OCI-LY3 (cell line): ENCODE measurements around the gene BTAF1.

Source experiments
- H2AFZ ChIP-seq: fragments of 200-600, 300-600 bp; shearing (Covaris generic); 2 replicates; pipeline ENCODE4 v1.6.0; 2014; ENCODE audit warnings: antibody characterized with exemption, low read depth, low read length
- H3K27ac ChIP-seq: fragments of 200-600, 300-600 bp; sonication (generic); 2 replicates; pipeline ENCODE4 v1.5.1; 2014; ENCODE audit warnings: mild to moderate bottlenecking, low read length, moderate library complexity, mixed read lengths
- H3K27me3 ChIP-seq: fragments of 200-600, 300-600 bp; sonication (generic); 2 replicates; pipeline ENCODE4 v1.6.1; 2014; ENCODE audit warnings: low read depth, low read length, mixed read lengths
- H3K36me3 ChIP-seq: fragments of 200-600, 300-600 bp; sonication (generic); replicated peaks from 2 replicates; pipeline ENCODE3; 2014; ENCODE audit warnings: low read depth, low read length, mixed read lengths
- H3K4me1 ChIP-seq: fragments of 300-600, 200-600 bp; sonication (generic); 2 replicates; pipeline ENCODE4 v1.6.1; 2014; ENCODE audit warnings: low read length, mixed read lengths
- H3K4me2 ChIP-seq: fragments of 200-600, 300-600 bp; sonication (generic); 2 replicates; pipeline ENCODE4 v1.6.1; 2014; ENCODE audit warnings: low read length, mixed read lengths
- H3K4me3 ChIP-seq: fragments of 300-600, 200-600 bp; sonication (generic); 2 replicates; pipeline ENCODE4 v1.5.1; 2014; ENCODE audit warnings: antibody characterized with exemption, mild to moderate bottlenecking, low read length, moderate library complexity
- H3K79me2 ChIP-seq: fragments of 300-600, 200-600 bp; shearing (Covaris generic); 2 replicates; pipeline ENCODE4 v1.6.1; 2014; ENCODE audit warnings: mild to moderate bottlenecking, low read length, mixed read lengths
- H3K9ac ChIP-seq: fragments of 300-600, 200-600 bp; shearing (Covaris generic); 2 replicates; pipeline ENCODE4 v1.6.0; 2014; ENCODE audit warnings: mild to moderate bottlenecking, low read length, moderate library complexity
- H3K9me3 ChIP-seq: fragments of 200-600, 300-600 bp; shearing (Covaris generic); 2 replicates; pipeline ENCODE4 v1.6.1; 2014; ENCODE audit warnings: low read length, mixed read lengths; ENCODE audit not compliant: insufficient read depth
- H4K20me1 ChIP-seq: fragments of 200-600, 300-600 bp; sonication (generic); 2 replicates; pipeline ENCODE4 v1.6.1; 2016; ENCODE audit warnings: low read length, mixed read lengths; ENCODE audit not compliant: insufficient read depth
- CTCF ChIP-seq: fragments of 200-600, 300-600 bp; sonication (generic); IDR thresholded peaks from 2 replicates; pipeline ENCODE4 v1.5.1; 2014; ENCODE audit warnings: antibody characterized with exemption, low read length, low read depth
- EZH2phosphoT487 ChIP-seq: fragments of 200-600 bp; shearing (Covaris generic); IDR thresholded peaks from 2 replicates; pipeline ENCODE4 v1.6.1; 2018; ENCODE audit warnings: antibody characterized with exemption, mixed run types, low read depth

BTAF1 gene

GRCh38 chr10:91880310-91880709 lies 43.3 kb upstream of the BTAF1 start:
- Histone ChIP-seq H3K36me3 (no peaks in the 10 kb centered on the region), H3K4me2 (no peak overlapping the region), H3K4me1 (no peaks in the 10 kb centered on the region), H3K79me2 (no peaks in the 10 kb centered on the region), H3K9ac (no peak overlapping the region), H3K9me3 (no peaks in the 10 kb centered on the region), H2AFZ (no peak overlapping the region), H3K27me3 (no peaks in the 10 kb centered on the region), H3K27ac (no peak overlapping the region), H4K20me1 (no peaks in the 10 kb centered on the region), H3K4me3 (no peak overlapping the region)
- TF ChIP-seq CTCF (no peak), EZH2phosphoT487 (no peak)

- H3K9ac ChIP-seq, result peak overlapping the region; percentile 26; the same call in 1 of the 2 replicates
- H3K4me1 ChIP-seq, result no peaks in the 10 kb centered on the region
- H3K27me3 ChIP-seq, result no peaks in the 10 kb centered on the region
- no peak overlapping the region for H3K27ac ChIP-seq
- no peaks in the 10 kb centered on the region for H4K20me1 ChIP-seq
- H3K36me3 ChIP-seq, result no peaks in the 10 kb centered on the region
- peak overlapping the region; percentile 86 for H2AFZ ChIP-seq
- no peak for TF ChIP-seq EZH2phosphoT487
- no peak for TF ChIP-seq CTCF
- peak overlapping the region; percentile 80 for H3K4me2 ChIP-seq
- H3K4me3 ChIP-seq, result peak overlapping the region; percentile 73
- H3K9me3 ChIP-seq, result no peaks in the 10 kb centered on the region
- H3K79me2 ChIP-seq, result no peaks in the 10 kb centered on the region
Measured at GRCh38 chr10:91883549-91884444, 39.8 kb upstream of the BTAF1 start.

GRCh38 chr10:91884536-91884935 lies 39.0 kb upstream of the BTAF1 start:
- no peaks in the 10 kb centered on the region for H3K79me2 ChIP-seq
- no peaks in the 10 kb centered on the region for H3K36me3 ChIP-seq
- no peak for TF ChIP-seq CTCF
- no peak for TF ChIP-seq EZH2phosphoT487
- no peaks in the 10 kb centered on the region for H3K9me3 ChIP-seq
- H3K9ac ChIP-seq, result no peak overlapping the region
- no peak overlapping the region for H3K4me3 ChIP-seq
- no peak overlapping the region for H2AFZ ChIP-seq
- H3K27me3 ChIP-seq, result no peaks in the 10 kb centered on the region
- no peak overlapping the region; the same call in 1 of the 2 replicates for H3K4me2 ChIP-seq
- no peaks in the 10 kb centered on the region for H4K20me1 ChIP-seq
- no peaks in the 10 kb centered on the region for H3K4me1 ChIP-seq
- no peak overlapping the region for H3K27ac ChIP-seq

GRCh38 chr10:91885362-91886079 lies 38.0 kb upstream of the BTAF1 start:
- Histone ChIP-seq H3K27ac (no peak overlapping the region), H3K79me2 (no peaks in the 10 kb centered on the region), H3K9ac (no peak overlapping the region), H3K9me3 (no peaks in the 10 kb centered on the region), H4K20me1 (no peaks in the 10 kb centered on the region), H3K4me1 (no peaks in the 10 kb centered on the region), H3K27me3 (no peaks in the 10 kb centered on the region), H3K4me3 (no peak overlapping the region), H3K4me2 (no peak overlapping the region), H3K36me3 (no peaks in the 10 kb centered on the region), H2AFZ (no peak overlapping the region)
- TF ChIP-seq EZH2phosphoT487 (no peak), CTCF (no peak)
